ENCODE results near the gene MTARC2.

The MTARC2 gene

DNA sequence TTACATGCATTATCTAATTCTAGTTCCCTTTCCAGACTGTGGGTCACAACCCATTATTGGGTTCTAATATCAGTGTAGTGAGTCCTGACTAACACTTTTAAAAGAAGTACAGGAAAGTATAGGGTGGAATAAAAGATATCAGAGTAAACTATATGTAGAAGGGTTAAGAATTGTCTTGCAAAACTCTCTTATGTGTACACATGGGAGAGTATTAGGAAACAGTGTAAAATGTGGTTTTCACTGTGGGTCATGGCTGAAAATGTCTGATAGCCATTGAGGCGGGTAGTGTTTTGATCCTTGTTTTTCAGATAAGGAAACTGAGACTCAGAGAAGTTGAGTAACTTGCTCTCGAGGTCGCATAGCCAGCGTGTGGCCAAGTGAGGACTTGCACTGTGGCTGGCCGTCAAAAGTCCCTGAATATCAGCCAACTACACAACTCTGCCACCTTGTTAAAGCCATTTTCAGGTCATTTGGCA lies 20.0 kb downstream of the MTARC2 start:
- DNase-seq (ENCODE audit: low read depth in 2 of 2): no peak

- no peak for DNase-seq (ENCODE audit: low read depth in 2 of 2)
Measured at GRCh38 chr1:220769205-220769604, 21.1 kb downstream of the MTARC2 start.

DNA sequence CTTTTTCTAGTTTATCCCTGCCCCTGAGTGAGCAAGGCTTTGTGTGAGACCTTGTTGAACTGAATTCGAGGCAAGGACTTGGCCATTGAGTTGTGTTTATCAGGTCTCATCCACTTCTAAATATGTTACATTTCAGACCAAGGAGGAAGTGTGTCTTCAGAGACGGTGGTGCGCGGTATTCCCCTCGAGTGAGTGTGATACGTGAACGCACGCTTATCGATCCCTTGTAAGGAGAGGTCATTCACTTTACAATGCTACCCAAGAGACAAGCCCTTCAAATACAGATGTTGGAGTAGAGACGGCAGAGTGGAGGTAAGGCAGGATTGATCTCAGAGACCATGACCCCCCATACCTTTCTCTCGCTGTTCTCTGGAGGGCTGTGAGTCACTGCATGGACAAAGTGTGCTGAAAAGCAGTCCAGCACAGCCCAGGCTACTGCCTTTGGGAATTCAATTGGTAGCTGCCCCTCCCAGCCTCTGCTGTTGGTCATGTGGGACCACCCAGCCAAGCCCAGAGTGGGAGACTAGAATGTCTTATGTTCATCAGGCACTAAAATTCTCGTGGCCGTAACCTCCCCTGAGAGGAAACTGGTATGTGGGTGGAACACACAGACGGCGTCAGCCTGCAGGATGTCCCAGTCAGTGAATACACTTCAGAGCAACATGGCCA lies 22.3 kb downstream of the MTARC2 start:
- no peak for DNase-seq (ENCODE audit: low read depth in 2 of 2)

- DNase-seq (ENCODE audit: low read depth in 2 of 2): no peak
Measured at GRCh38 chr1:220772846-220773245, 24.7 kb downstream of the MTARC2 start.

- no peak for DNase-seq (ENCODE audit: low read depth in 2 of 2)
Measured at GRCh38 chr1:220775240-220775853, 27.2 kb downstream of the MTARC2 start.

DNA sequence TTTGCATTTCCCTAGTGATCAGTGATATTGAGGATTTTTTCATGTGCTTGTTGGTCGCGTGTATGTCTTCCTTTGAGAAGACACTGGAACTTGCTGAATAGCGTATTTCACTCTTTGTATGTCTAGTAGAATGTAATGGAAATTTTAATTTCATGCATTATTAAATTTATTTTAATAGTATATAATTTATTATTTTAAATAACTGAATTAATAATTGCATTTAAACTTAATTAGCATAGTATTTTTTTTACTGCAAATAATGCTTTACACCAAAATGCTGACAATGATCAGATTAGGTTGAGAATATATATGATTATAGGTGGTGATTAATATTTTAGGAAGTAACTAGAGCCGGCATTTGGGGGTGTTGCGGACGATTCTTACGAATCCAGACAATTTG lies 28.1 kb downstream of the MTARC2 start:
- no peak for DNase-seq (ENCODE audit: low read depth in 2 of 2)

DNA sequence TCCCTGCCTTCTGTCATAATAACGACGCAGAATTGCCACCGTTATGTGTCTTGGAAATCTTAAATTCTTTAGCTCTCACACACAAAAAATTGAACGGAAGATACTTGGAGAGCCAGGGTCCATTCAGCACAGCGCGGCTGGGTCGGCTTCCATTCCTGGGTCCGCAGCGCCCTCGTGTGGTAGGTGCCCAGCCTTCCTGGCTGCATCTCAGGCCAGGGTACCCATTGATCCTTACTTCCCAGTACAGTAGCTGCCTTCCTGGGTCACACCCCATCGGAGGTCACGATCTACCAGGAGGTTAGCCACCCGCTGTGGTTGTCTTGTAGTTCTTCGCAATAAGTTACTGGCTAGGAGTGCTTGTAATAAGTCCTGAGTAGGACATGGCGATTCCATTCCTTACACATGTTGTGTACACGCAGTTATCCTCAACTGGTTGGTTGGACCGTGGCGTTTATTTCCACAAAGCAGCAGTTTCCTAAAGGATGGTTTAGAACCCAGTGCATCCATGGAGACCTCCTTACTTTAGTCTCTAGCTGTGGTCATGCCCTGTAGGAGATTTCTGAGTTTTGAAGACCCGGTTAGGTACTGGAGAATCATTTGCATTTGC lies 28.7 kb downstream of the MTARC2 start:
- DNase-seq (ENCODE audit: low read depth in 2 of 2): peak; percentile 8 to 11

DNA sequence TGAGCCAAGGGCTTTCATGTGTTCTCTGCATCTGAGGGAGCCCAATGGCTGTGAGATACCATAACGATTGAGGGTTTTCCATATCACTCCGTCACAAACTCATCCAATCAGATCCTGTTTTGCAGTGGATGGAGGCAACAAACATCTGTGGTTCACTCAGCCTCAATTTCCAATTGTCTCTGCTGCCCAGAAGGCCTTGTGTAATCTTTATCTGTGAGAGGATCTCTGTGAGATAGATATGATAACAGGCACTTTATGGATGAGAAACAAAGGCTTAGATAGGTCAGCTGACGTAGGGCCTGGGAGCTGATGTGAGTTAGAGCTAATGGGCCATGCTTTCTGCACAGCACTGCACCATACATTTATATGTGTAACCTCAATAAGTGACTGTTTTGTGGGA lies 35.3 kb downstream of the MTARC2 start:
- DNase-seq (ENCODE audit: low read depth in 2 of 2): no peak

- no peak for DNase-seq (ENCODE audit: low read depth in 2 of 2)
Measured at GRCh38 chr1:220784751-220785150, 36.6 kb downstream of the MTARC2 start.

GRCh38 chr1:220785166-220786056 lies 37.3 kb downstream of the MTARC2 start:
- no peak for DNase-seq (ENCODE audit: low read depth in 2 of 2)

- no peak for DNase-seq (ENCODE audit: low read depth in 2 of 2)
Measured at GRCh38 chr1:220786057-220786336, 37.9 kb downstream of the MTARC2 start.

GRCh38 chr1:220786337-220787068 lies 38.4 kb downstream of the MTARC2 start, which contains the start of gene MTARC1:
TSS of gene MTARC1 (plus strand) at chr1:220786913. CDS start at chr1:220786945, 32 bp downstream.
- no peak for DNase-seq (ENCODE audit: low read depth in 2 of 2)

DNA sequence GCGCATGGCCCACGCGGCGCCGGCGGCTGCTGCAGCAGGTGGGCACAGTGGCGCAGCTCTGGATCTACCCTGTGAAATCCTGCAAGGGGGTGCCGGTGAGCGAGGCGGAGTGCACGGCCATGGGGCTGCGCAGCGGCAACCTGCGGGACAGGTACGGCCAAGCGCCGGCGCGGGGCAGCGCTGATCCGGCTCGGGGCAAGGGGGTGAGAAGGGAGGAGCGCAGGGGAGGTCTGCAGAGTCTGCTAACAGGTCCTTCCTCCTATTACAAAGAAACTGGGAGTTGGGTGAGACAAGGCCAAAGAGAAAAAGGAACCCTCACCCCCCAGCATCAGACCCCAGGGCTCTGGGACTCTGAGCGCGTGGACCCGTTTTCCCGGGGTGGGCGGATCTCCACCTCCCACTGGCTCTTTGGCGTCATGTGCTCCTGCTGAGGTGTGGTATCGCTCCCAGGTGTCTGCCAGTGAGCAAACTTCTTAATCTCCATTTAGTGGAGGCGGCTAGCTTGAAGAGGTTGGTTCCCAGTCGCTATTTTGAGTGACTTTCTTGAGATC lies 39.0 kb downstream of the MTARC2 start:
- no peak for DNase-seq (ENCODE audit: low read depth in 2 of 2)

- no peak for DNase-seq (ENCODE audit: low read depth in 2 of 2)
Measured at GRCh38 chr1:220788900-220789299, 40.8 kb downstream of the MTARC2 start.

DNA sequence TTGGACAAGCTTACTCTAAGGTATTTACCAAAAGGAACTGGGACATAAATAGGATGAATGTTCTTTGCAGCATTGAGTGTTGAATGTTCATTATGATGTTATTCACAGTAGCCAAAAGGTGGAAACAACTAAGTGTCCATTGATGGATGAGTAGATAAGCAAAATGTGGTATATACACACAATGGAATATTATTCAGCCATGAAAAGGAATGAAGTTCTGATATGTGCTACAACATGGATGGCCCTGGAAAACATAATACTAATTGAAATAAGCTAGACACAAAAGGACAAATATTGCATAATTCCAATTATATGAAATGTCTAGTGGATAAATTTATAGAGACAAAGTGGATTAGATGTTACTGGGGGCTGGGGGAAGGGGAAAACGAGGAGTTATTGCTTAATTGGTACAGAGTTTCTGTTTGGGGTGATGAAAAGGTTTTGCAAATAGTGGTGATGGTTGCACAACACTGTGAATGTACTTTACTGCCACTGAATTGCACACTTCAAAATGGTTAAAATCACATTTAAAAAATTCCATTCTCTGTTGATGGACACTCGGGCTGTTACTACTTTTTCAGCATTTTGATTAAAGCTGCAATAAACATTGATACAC lies 41.5 kb downstream of the MTARC2 start:
- DNase-seq (ENCODE audit: low read depth in 2 of 2): no peak

DNA sequence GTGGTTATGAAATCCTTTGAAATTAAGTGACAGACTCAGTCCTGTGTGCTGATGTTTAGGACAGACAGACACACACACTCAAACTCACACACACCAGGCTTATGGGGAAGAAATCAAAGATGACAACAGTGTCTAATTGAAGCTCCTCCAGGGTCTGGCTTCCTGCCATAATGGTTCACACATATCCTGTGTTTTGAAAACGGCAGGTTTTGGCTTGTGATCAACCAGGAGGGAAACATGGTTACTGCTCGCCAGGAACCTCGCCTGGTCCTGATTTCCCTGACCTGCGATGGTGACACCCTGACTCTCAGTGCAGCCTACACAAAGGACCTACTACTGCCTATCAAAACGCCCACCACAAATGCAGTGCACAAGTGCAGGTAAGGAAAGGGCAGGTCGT lies 43.2 kb downstream of the MTARC2 start:
- no peak for DNase-seq (ENCODE audit: low read depth in 2 of 2)

DNA sequence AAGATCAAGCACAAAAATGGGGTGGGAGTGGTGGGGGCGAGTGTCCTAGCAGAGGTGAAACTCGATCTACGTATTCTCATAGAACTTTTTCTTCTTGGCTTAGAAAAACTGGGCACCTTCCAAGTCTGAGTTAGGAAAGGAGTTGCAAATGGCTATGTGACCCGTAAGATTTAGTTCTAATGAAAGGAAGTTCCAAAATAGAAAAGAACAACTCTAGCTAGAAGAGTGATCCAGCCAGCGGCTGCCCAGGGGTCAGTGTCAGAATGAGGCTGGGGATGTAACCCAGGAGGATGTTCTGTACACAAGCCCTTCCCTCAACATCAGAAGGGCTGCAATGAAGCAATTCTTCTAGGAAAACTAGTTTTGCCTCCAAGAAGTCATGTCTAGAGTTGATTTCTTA lies 43.8 kb downstream of the MTARC2 start:
- no peak for DNase-seq (ENCODE audit: low read depth in 2 of 2)

DNA sequence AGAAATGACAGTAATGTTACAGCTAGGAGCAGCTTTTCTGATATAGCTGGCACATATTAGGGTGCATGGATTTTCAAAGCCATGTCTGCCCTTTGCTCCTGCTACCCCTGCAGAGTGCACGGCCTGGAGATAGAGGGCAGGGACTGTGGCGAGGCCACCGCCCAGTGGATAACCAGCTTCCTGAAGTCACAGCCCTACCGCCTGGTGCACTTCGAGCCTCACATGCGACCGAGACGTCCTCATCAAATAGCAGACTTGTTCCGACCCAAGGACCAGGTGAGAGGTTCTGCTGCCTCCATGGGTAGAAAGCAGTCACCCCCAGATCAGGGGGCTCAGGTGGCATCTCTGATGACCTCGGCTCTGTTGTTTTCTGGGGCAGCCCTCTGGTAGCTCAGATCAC lies 48.4 kb downstream of the MTARC2 start:
- DNase-seq (ENCODE audit: low read depth in 2 of 2): no peak

DNA sequence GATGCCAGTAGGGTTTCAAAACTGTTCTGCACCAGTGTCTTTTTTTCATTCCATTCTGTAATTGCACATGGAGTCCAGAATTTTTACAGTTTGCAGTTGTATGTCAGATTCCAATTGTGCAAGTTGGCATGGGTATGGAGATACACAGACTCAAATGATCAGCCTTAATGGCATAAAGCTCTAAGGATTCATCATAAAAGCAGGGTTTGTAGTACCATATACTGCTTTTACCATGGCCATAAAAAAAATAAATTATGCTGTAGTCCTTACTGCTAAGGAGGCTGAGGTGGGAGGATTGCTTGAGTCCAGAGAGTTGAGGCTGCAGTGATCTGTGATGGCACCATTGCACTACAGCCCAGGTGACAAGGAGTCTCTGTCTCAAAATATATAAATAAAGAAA lies 48.9 kb downstream of the MTARC2 start:
- no peak for DNase-seq (ENCODE audit: low read depth in 2 of 2)

DNA sequence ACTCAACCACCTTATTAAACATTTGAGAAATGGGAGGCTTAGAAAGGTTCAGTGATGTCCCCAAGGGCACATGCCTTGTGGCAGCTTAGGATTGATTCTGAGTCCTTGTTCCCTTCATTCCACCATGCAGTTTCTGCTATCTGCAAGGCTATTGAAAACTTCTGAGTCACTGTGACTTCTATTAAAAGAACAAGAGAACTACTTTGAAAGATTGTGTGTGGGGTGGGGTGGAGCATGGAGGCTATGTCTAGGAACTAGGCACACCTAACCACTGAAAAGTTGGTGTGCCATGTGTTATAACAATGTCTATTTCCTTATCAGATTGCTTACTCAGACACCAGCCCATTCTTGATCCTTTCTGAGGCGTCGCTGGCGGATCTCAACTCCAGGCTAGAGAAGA lies 49.4 kb downstream of the MTARC2 start:
- no peak for DNase-seq (ENCODE audit: low read depth in 2 of 2)

DNA sequence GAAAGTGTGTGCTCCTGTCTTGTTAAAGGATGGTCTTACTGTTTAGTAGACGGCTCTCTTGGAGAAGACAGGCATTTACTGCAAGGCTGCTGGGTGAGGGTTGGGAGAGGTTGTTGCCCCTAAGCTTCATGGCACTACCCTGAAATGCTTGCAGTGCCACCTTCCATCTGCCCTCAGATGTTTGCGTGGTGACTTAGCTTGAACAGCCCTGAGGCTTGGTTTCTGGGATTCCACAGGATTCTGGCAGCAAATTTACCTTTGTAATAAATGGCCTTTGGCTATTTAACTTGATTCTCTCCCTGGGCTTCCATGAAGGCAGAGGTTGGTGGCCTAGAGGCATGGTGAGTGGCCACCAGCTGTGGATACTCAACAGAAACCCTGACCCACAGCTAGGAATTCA lies 50.2 kb downstream of the MTARC2 start:
- DNase-seq (ENCODE audit: low read depth in 2 of 2): no peak
